ENCODE data around the gene DUSP10.

Gene DUSP10

GRCh38 chr1:221779771-221780170, 37.9 kb upstream of the DUSP10 start:
- Histone ChIP-seq H3K4me1 (ENCODE audit: insufficient read depth, low read length, severe bottlenecking) (peaks cover 28% of the 10 kb centered on the region), H2AFZ (ENCODE audit: low read length) (no peak overlapping the region), H3K36me3 (ENCODE audit: insufficient read depth, low read length) (no peaks in the 10 kb centered on the region), H3K9me2 (ENCODE audit: low read depth, low read length) (no peaks in the 10 kb centered on the region), H3K4me3 (ENCODE audit: low read depth, low read length, poor library complexity, severe bottlenecking) (no peak overlapping the region), H3K9me3 (ENCODE audit: low read length) (no peaks in the 10 kb centered on the region), H3K27me3 (ENCODE audit: insufficient read depth, low read length) (no peaks in the 10 kb centered on the region), H4K20me1 (ENCODE audit: insufficient read depth, low read length) (no peaks in the 10 kb centered on the region), H3K4me2 (ENCODE audit: low read length) (no peak overlapping the region), H3K79me2 (ENCODE audit: insufficient read depth, low read length) (no peaks in the 10 kb centered on the region), H3K9ac (ENCODE audit: low read length) (no peak overlapping the region), H3F3A (ENCODE audit: insufficient read depth, low read length) (0 out of 2 replicates have a peak, but pooled peaks cover 7% of the 10 kb centered on the region), H3K27ac (ENCODE audit: low read depth, low read length, poor library complexity, severe bottlenecking) (no peak overlapping the region)
- TF ChIP-seq EZH2 (IDR thresholded peaks at IDR 0.05; ENCODE audit: borderline replicate concordance, low read length) (no peak), CTCF (IDR thresholded peaks at IDR 0.05; ENCODE audit: low read length) (no peak)

GRCh38 chr1:221778535-221779142, 36.8 kb upstream of the DUSP10 start:
- H3K9ac ChIP-seq (ENCODE audit: low read length) = no peak overlapping the region
- peak overlapping the region; percentile 4 for H3K4me3 ChIP-seq (ENCODE audit: low read depth, low read length, poor library complexity, severe bottlenecking)
- peak overlapping the region; percentile 60 for H3K4me2 ChIP-seq (ENCODE audit: low read length)
- H3K9me3 ChIP-seq (ENCODE audit: low read length) = no peaks in the 10 kb centered on the region
- 0 out of 2 replicates have a peak, but pooled peaks cover 7% of the 10 kb centered on the region for H3F3A ChIP-seq (ENCODE audit: insufficient read depth, low read length)
- H3K9me2 ChIP-seq (ENCODE audit: low read depth, low read length) = no peaks in the 10 kb centered on the region
- H3K27me3 ChIP-seq (ENCODE audit: insufficient read depth, low read length) = no peaks in the 10 kb centered on the region
- no peaks in the 10 kb centered on the region for H3K36me3 ChIP-seq (ENCODE audit: insufficient read depth, low read length)
- peak overlapping the region; percentile 64 for H3K27ac ChIP-seq (ENCODE audit: low read depth, low read length, poor library complexity, severe bottlenecking)
- peaks cover 28% of the 10 kb centered on the region for H3K4me1 ChIP-seq (ENCODE audit: insufficient read depth, low read length, severe bottlenecking)
- H2AFZ ChIP-seq (ENCODE audit: low read length) = no peak overlapping the region
- H4K20me1 ChIP-seq (ENCODE audit: insufficient read depth, low read length) = no peaks in the 10 kb centered on the region
- no peak for TF ChIP-seq CTCF (IDR thresholded peaks at IDR 0.05; ENCODE audit: low read length)
- TF ChIP-seq EZH2 (IDR thresholded peaks at IDR 0.05; ENCODE audit: borderline replicate concordance, low read length) = no peak
- no peaks in the 10 kb centered on the region for H3K79me2 ChIP-seq (ENCODE audit: insufficient read depth, low read length)

GRCh38 chr1:221778125-221778524, 36.2 kb upstream of the DUSP10 start:
- peak overlapping the region; percentile 4 for H3K4me3 ChIP-seq (ENCODE audit: low read depth, low read length, poor library complexity, severe bottlenecking)
- no peaks in the 10 kb centered on the region for H3K36me3 ChIP-seq (ENCODE audit: insufficient read depth, low read length)
- H3K9me3 ChIP-seq (ENCODE audit: low read length) = no peaks in the 10 kb centered on the region
- H3K9ac ChIP-seq (ENCODE audit: low read length) = no peak overlapping the region
- peaks cover 28% of the 10 kb centered on the region for H3K4me1 ChIP-seq (ENCODE audit: insufficient read depth, low read length, severe bottlenecking)
- 0 out of 2 replicates have a peak, but pooled peaks cover 7% of the 10 kb centered on the region for H3F3A ChIP-seq (ENCODE audit: insufficient read depth, low read length)
- TF ChIP-seq CTCF (IDR thresholded peaks at IDR 0.05; ENCODE audit: low read length) = no peak
- no peak for TF ChIP-seq EZH2 (IDR thresholded peaks at IDR 0.05; ENCODE audit: borderline replicate concordance, low read length)
- no peaks in the 10 kb centered on the region for H3K79me2 ChIP-seq (ENCODE audit: insufficient read depth, low read length)
- H3K27ac ChIP-seq (ENCODE audit: low read depth, low read length, poor library complexity, severe bottlenecking) = peak overlapping the region; percentile 64
- H3K27me3 ChIP-seq (ENCODE audit: insufficient read depth, low read length) = no peaks in the 10 kb centered on the region
- peak overlapping the region; percentile 60 for H3K4me2 ChIP-seq (ENCODE audit: low read length)
- H4K20me1 ChIP-seq (ENCODE audit: insufficient read depth, low read length) = no peaks in the 10 kb centered on the region
- no peaks in the 10 kb centered on the region for H3K9me2 ChIP-seq (ENCODE audit: low read depth, low read length)
- H2AFZ ChIP-seq (ENCODE audit: low read length) = peak overlapping the region; percentile 66; the same call in 1 of the 2 replicates

Measured in OCI-LY1 (cell line).